Measurements from ENCODE around the gene ENTPD8.

Gene ENTPD8

DNA sequence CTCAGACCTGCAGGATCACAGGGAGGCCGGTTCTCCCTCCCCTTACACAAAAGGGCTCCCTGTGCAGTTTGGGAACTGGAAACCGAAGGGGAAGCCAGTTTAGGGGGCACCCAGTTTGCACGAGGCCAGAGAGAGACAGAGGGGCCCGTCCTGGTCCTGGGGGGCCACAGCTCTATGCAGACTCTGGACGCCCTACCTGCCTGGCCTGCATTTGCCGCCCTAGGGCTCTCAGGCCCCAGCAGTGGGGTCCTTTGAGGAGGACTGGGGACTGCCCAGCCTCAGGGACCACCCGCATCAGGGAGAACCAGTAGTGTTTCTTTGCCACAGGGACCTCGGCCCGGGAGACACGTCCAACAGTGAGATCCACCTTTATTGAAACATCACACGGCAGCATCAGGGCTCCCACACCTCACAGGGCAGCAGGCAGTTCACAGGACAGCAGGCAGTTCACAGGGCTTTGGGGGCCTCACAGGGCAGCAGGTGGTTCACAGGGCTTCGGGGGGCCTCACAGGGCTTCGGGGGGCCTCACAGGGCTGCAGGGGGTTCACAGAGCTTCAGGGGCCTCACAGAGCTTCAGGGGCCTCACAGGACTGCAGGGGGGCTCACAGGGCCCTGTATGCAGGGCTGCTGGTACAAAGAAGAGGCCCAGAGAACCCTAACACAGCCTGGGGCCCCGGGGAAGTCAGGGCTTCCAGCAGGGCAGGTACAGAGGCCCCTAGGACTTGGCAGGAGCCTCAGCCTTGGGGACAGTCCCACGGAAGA lies 18.6 kb upstream of the ENTPD8 start:
- peak overlapping the region; percentile 24 for H3K18ac ChIP-seq (ENCODE audit: low read length)
- no peak overlapping the region for H2AK5ac ChIP-seq (ENCODE audit: low read length)
- H3K4me1 ChIP-seq (ENCODE audit: control insufficient read depth, low read depth, low read length) = no peaks in the 10 kb centered on the region
- no peak for DNase-seq
- H3K79me1 ChIP-seq (ENCODE audit: low read length) = no peaks in the 10 kb centered on the region
- no peak overlapping the region for H2BK120ac ChIP-seq (ENCODE audit: low read depth, low read length)
- no CpG with 5 or more reads among the region's 15 CpGs for WGBS (ENCODE audit: extremely low coverage, insufficient coverage, low lambda C conversion rate)
- H2BK5ac ChIP-seq (ENCODE audit: low read length) = no peak overlapping the region
- H3K4ac ChIP-seq (ENCODE audit: low read depth, low read length) = no peak overlapping the region
- no peak overlapping the region for H3K27ac ChIP-seq (ENCODE audit: low read depth, low read length)
- no peak overlapping the region for H3K4me2 ChIP-seq (ENCODE audit: low read length)
- H3K56ac ChIP-seq (ENCODE audit: low read length) = peak overlapping the region; percentile 82
- H3K4me3 ChIP-seq (ENCODE audit: low read length) = no peak overlapping the region
- no peaks in the 10 kb centered on the region for H3K27me3 ChIP-seq (ENCODE audit: insufficient read depth, low read length, poor library complexity)
- H4K5ac ChIP-seq (ENCODE audit: low read length) = no peak overlapping the region
- H3K9ac ChIP-seq (ENCODE audit: low read length) = peak overlapping the region; percentile 52
- H3K79me2 ChIP-seq (ENCODE audit: control insufficient read depth, insufficient read depth, low read length) = no peaks in the 10 kb centered on the region
- no peak overlapping the region for H3K23ac ChIP-seq (ENCODE audit: low read length)
- no peak overlapping the region for H4K8ac ChIP-seq (ENCODE audit: low read depth, low read length)
- H3K36me3 ChIP-seq (ENCODE audit: control insufficient read depth, insufficient read depth, low read length) = no peaks in the 10 kb centered on the region
- H2BK15ac ChIP-seq (replicated peaks; ENCODE audit: low read depth) = no peak overlapping the region

DNA sequence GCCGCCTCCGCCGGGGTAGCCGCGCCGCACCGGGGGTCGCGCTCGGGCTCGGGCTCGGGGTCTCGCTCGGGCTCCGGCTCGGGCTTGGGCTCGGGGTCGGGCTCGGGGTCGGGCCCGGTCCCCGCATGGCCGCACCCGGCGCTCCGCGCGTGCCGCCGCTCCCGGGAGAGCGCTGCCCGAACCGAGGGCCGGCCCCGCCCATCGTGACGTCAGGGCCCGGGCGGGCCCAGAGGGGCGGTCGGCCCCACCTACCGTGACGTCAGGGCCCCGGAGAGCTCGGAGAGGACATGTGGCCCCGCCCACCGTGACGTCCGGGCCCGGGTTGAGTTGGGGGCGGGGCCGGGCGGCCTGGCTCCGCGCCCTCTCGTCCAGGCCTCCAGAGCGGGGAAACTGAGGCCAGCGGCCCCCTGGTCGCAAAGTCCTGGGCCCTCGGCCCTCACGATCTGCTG lies 18.0 kb upstream of the ENTPD8 start, which contains the start of gene NSMF:
NSMF (minus strand) TSS at position 183 of the 449 bp plus-strand sequence. CDS start 232 bp downstream, outside the sequence.
- Histone ChIP-seq H3K9ac (ENCODE audit: low read length) (peak within 1 kb of the TSS; percentile 89), H3K18ac (ENCODE audit: low read length) (peak within 1 kb of the TSS; percentile 24), H3K79me1 (ENCODE audit: low read length) (no peaks in the 10 kb centered on the region), H3K56ac (ENCODE audit: low read length) (peak within 1 kb of the TSS; percentile 94), H3K4me1 (ENCODE audit: control insufficient read depth, low read depth, low read length) (peaks cover 4% of the 10 kb centered on the region), H2BK5ac (ENCODE audit: low read length) (no peak within 1 kb of the TSS), H3K36me3 (ENCODE audit: control insufficient read depth, insufficient read depth, low read length) (no peaks in the 10 kb centered on the region), H4K8ac (ENCODE audit: low read depth, low read length) (no peak within 1 kb of the TSS), H3K79me2 (ENCODE audit: control insufficient read depth, insufficient read depth, low read length) (no peaks in the 10 kb centered on the region), H4K5ac (ENCODE audit: low read length) (no peak within 1 kb of the TSS), H3K4me2 (ENCODE audit: low read length) (peak within 1 kb of the TSS; percentile 81), H3K23ac (ENCODE audit: low read length) (no peak within 1 kb of the TSS), H3K4me3 (ENCODE audit: low read length) (peak within 1 kb of the TSS; percentile 61), H2AK5ac (ENCODE audit: low read length) (no peak within 1 kb of the TSS), H2BK15ac (replicated peaks; ENCODE audit: low read depth) (no peak within 1 kb of the TSS), H3K27ac (ENCODE audit: low read depth, low read length) (no peak within 1 kb of the TSS), H3K27me3 (ENCODE audit: insufficient read depth, low read length, poor library complexity) (no peaks in the 10 kb centered on the region), H2BK120ac (ENCODE audit: low read depth, low read length) (no peak within 1 kb of the TSS), H3K4ac (ENCODE audit: low read depth, low read length) (no peak within 1 kb of the TSS)
- no CpG with 5 or more reads among the region's 62 CpGs for WGBS (ENCODE audit: extremely low coverage, insufficient coverage, low lambda C conversion rate)
- peak; percentile 90 for DNase-seq

GRCh38 chr9:137458194-137459151 lies 17.3 kb upstream of the ENTPD8 start:
- Histone ChIP-seq H3K4me2 (ENCODE audit: low read length) (peak overlapping the region; percentile 81), H2AK5ac (ENCODE audit: low read length) (no peak overlapping the region), H3K9ac (ENCODE audit: low read length) (peak overlapping the region; percentile 89), H2BK120ac (ENCODE audit: low read depth, low read length) (no peak overlapping the region), H3K4me1 (ENCODE audit: control insufficient read depth, low read depth, low read length) (peaks cover 4% of the 10 kb centered on the region), H3K4ac (ENCODE audit: low read depth, low read length) (no peak overlapping the region), H3K27ac (ENCODE audit: low read depth, low read length) (no peak overlapping the region), H3K79me1 (ENCODE audit: low read length) (no peaks in the 10 kb centered on the region), H3K36me3 (ENCODE audit: control insufficient read depth, insufficient read depth, low read length) (no peaks in the 10 kb centered on the region), H3K18ac (ENCODE audit: low read length) (no peak overlapping the region), H2BK5ac (ENCODE audit: low read length) (no peak overlapping the region), H2BK15ac (replicated peaks; ENCODE audit: low read depth) (no peak overlapping the region), H3K23ac (ENCODE audit: low read length) (no peak overlapping the region), H4K5ac (ENCODE audit: low read length) (no peak overlapping the region), H3K4me3 (ENCODE audit: low read length) (peak overlapping the region; percentile 61), H4K8ac (ENCODE audit: low read depth, low read length) (no peak overlapping the region), H3K79me2 (ENCODE audit: control insufficient read depth, insufficient read depth, low read length) (no peaks in the 10 kb centered on the region), H3K56ac (ENCODE audit: low read length) (peak overlapping the region; percentile 94), H3K27me3 (ENCODE audit: insufficient read depth, low read length, poor library complexity) (no peaks in the 10 kb centered on the region)
- WGBS (ENCODE audit: extremely low coverage, insufficient coverage, low lambda C conversion rate) = no CpG with 5 or more reads among the region's 88 CpGs
- DNase-seq = no peak

GRCh38 chr9:137457406-137458193 lies 16.4 kb upstream of the ENTPD8 start:
- no peaks in the 10 kb centered on the region for H3K36me3 ChIP-seq (ENCODE audit: control insufficient read depth, insufficient read depth, low read length)
- no peak overlapping the region for H3K27ac ChIP-seq (ENCODE audit: low read depth, low read length)
- no peak overlapping the region for H2BK15ac ChIP-seq (replicated peaks; ENCODE audit: low read depth)
- H3K23ac ChIP-seq (ENCODE audit: low read length) = no peak overlapping the region
- no peak overlapping the region for H3K4me3 ChIP-seq (ENCODE audit: low read length)
- H3K79me1 ChIP-seq (ENCODE audit: low read length) = no peaks in the 10 kb centered on the region
- no peak overlapping the region for H2BK5ac ChIP-seq (ENCODE audit: low read length)
- no peak overlapping the region for H4K5ac ChIP-seq (ENCODE audit: low read length)
- H3K4me2 ChIP-seq (ENCODE audit: low read length) = no peak overlapping the region
- H3K4ac ChIP-seq (ENCODE audit: low read depth, low read length) = no peak overlapping the region
- peaks cover 4% of the 10 kb centered on the region for H3K4me1 ChIP-seq (ENCODE audit: control insufficient read depth, low read depth, low read length)
- no peaks in the 10 kb centered on the region for H3K79me2 ChIP-seq (ENCODE audit: control insufficient read depth, insufficient read depth, low read length)
- no peak overlapping the region for H3K18ac ChIP-seq (ENCODE audit: low read length)
- WGBS (ENCODE audit: extremely low coverage, insufficient coverage, low lambda C conversion rate) = no CpG with 5 or more reads among the region's 44 CpGs
- H3K56ac ChIP-seq (ENCODE audit: low read length) = peak overlapping the region; percentile 94
- no peak overlapping the region for H2AK5ac ChIP-seq (ENCODE audit: low read length)
- H3K9ac ChIP-seq (ENCODE audit: low read length) = peak overlapping the region; percentile 89
- no peak overlapping the region for H4K8ac ChIP-seq (ENCODE audit: low read depth, low read length)
- no peak for DNase-seq
- H2BK120ac ChIP-seq (ENCODE audit: low read depth, low read length) = no peak overlapping the region
- H3K27me3 ChIP-seq (ENCODE audit: insufficient read depth, low read length, poor library complexity) = no peaks in the 10 kb centered on the region

DNA sequence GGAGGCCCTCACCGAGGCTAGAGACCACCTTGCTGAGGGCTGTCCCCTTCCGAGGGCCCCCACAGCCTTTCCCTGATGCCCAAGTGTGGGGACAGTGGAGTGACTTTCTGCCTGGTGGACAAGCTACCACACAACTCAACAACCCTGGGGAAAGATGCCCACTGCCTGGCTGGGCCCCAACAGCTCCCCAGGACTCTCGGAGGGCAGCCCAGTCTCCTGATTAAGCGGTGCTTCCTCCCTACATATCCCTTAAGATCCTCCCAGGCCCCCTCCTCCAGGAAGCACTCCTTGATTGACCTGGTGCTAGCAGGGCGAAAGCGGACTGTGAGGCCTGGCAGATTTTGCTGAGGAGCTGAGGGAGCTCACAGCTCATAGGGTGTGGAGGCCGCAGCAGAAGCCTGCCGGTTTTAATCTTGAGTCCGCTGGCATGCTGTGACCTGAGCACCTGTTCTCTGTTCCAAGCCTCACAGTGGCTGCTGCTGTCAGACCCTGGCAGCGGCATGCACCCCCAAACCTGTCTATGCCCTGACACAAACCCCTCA lies 15.8 kb upstream of the ENTPD8 start:
- Histone ChIP-seq H3K4ac (ENCODE audit: low read depth, low read length) (no peak overlapping the region), H2BK5ac (ENCODE audit: low read length) (no peak overlapping the region), H3K56ac (ENCODE audit: low read length) (no peak overlapping the region), H3K18ac (ENCODE audit: low read length) (no peak overlapping the region), H3K27me3 (ENCODE audit: insufficient read depth, low read length, poor library complexity) (no peaks in the 10 kb centered on the region), H3K79me2 (ENCODE audit: control insufficient read depth, insufficient read depth, low read length) (no peaks in the 10 kb centered on the region), H2AK5ac (ENCODE audit: low read length) (no peak overlapping the region), H3K79me1 (ENCODE audit: low read length) (no peaks in the 10 kb centered on the region), H3K4me2 (ENCODE audit: low read length) (no peak overlapping the region), H3K4me3 (ENCODE audit: low read length) (no peak overlapping the region), H3K9ac (ENCODE audit: low read length) (no peak overlapping the region), H4K8ac (ENCODE audit: low read depth, low read length) (no peak overlapping the region), H3K27ac (ENCODE audit: low read depth, low read length) (no peak overlapping the region), H3K23ac (ENCODE audit: low read length) (no peak overlapping the region), H3K4me1 (ENCODE audit: control insufficient read depth, low read depth, low read length) (peaks cover 4% of the 10 kb centered on the region), H4K5ac (ENCODE audit: low read length) (no peak overlapping the region), H2BK15ac (replicated peaks; ENCODE audit: low read depth) (no peak overlapping the region), H2BK120ac (ENCODE audit: low read depth, low read length) (no peak overlapping the region), H3K36me3 (ENCODE audit: control insufficient read depth, insufficient read depth, low read length) (no peaks in the 10 kb centered on the region)
- WGBS (ENCODE audit: extremely low coverage, insufficient coverage, low lambda C conversion rate) = no CpG with 5 or more reads among the region's 10 CpGs
- no peak for DNase-seq

Data from mesendoderm (in vitro differentiated cells).